GM23338 (cell line): Measurements from ENCODE around the gene SLC34A3.

ENCODE experiments used
- CTCF ChIP-seq, 2 experiments: fragments of 200-600 bp in 1 of 2; sonication (generic) in 1 of 2; conservative IDR thresholded peaks; 2 replicates each; pipeline versions ENCODE4 v1.5.1 to v1.6.1; 2016 to 2017; ENCODE audit warnings: antibody characterized with exemption in 2 of 2, low read depth in 2 of 2, mild to moderate bottlenecking in 2 of 2, moderate library complexity in 1 of 2
- ETS1 ChIP-seq: IDR thresholded peaks from 2 replicates; pipeline ENCODE4 v1.6.1; 2016; ENCODE audit warnings: antibody characterized with exemption
- EZH2 ChIP-seq: fragments of 200-600 bp; sonication (generic); IDR thresholded peaks from one replicate; pipeline ENCODE4 v1.8.0; 2017; ENCODE audit warnings: antibody characterized with exemption, mild to moderate bottlenecking, low read depth; ENCODE audit not compliant: unreplicated experiment
- EZH2phosphoT487 ChIP-seq: fragments of 200-600 bp; sonication (generic); IDR thresholded peaks from one replicate; pipeline ENCODE4 v1.8.1; 2018; ENCODE audit warnings: antibody characterized with exemption; ENCODE audit not compliant: unreplicated experiment
- JUNB ChIP-seq: IDR thresholded peaks from one replicate; pipeline ENCODE4 v1.6.1; 2016; ENCODE audit warnings: antibody characterized with exemption; ENCODE audit not compliant: unreplicated experiment
- POLR2AphosphoS5 ChIP-seq: IDR thresholded peaks from 2 replicates; pipeline ENCODE4 v1.6.1; 2016; ENCODE audit warnings: antibody characterized with exemption, low read depth
- REST ChIP-seq: IDR thresholded peaks from one replicate; pipeline ENCODE4 v1.6.1; 2018; ENCODE audit warnings: antibody characterized with exemption; ENCODE audit not compliant: unreplicated experiment
- STAT1 ChIP-seq: IDR thresholded peaks from one replicate; pipeline ENCODE4 v1.6.1; 2016; ENCODE audit warnings: antibody characterized with exemption; ENCODE audit not compliant: unreplicated experiment
- ZNF462 ChIP-seq: fragments of 250-450 bp; sonication (Bioruptor Pico); IDR thresholded peaks from 2 replicates; pipeline ENCODE4 v1.5.0; 2020; ENCODE audit warnings: mild to moderate bottlenecking, moderate library complexity

- TF ChIP-seq CTCF (conservative IDR thresholded peaks at IDR 0.05; ENCODE audit: low read depth in 2 of 2) (no peak), EZH2 (no peak), POLR2AphosphoS5 (no peak), EZH2phosphoT487 (no peak), REST (no peak), JUNB (no peak), STAT1 (no peak), ETS1 (no peak), ZNF462 (CRISPR knock-in tag) (no peak)
Observed at GRCh38 chr9:137275588-137276472, 45.1 kb downstream of the SLC34A3 start.
